ENCODE data around the gene PHETA1.

The PHETA1 gene

GRCh38 chr12:111412830-111413441 lies 44.0 kb upstream of the PHETA1 start:
- H3K27ac ChIP-seq: no peak overlapping the region
- no peak for TF ChIP-seq ZFX (IDR thresholded peaks at IDR 0.05; ENCODE audit: borderline replicate concordance)

GRCh38 chr12:111412007-111412829 lies 43.3 kb upstream of the PHETA1 start:
- H3K27ac ChIP-seq: no peak overlapping the region
- no peak for TF ChIP-seq ZFX (IDR thresholded peaks at IDR 0.05; ENCODE audit: borderline replicate concordance)
- TF ChIP-seq CTCF (IDR thresholded peaks at IDR 0.05): no peak

- no peak for TF ChIP-seq CTCF (IDR thresholded peaks at IDR 0.05)
- TF ChIP-seq ZFX (IDR thresholded peaks at IDR 0.05; ENCODE audit: borderline replicate concordance): no peak
- H3K27ac ChIP-seq: no peak overlapping the region
Measured at GRCh38 chr12:111411185-111411764, 42.4 kb upstream of the PHETA1 start.

GRCh38 chr12:111410431-111411184 lies 41.7 kb upstream of the PHETA1 start:
- TF ChIP-seq CTCF (IDR thresholded peaks at IDR 0.05): no peak
- no peak for TF ChIP-seq ZFX (IDR thresholded peaks at IDR 0.05; ENCODE audit: borderline replicate concordance)
- H3K27ac ChIP-seq: no peak overlapping the region

- no peak overlapping the region for H3K27ac ChIP-seq
- TF ChIP-seq CTCF (IDR thresholded peaks at IDR 0.05): no peak
- TF ChIP-seq ZFX (IDR thresholded peaks at IDR 0.05; ENCODE audit: borderline replicate concordance): no peak
Measured at GRCh38 chr12:111409780-111410430, 41.0 kb upstream of the PHETA1 start.

- TF ChIP-seq CTCF (IDR thresholded peaks at IDR 0.05) (no peak), ZFX (IDR thresholded peaks at IDR 0.05; ENCODE audit: borderline replicate concordance) (no peak)
- H3K27ac ChIP-seq: no peak overlapping the region
Measured at GRCh38 chr12:111409403-111409779, 40.5 kb upstream of the PHETA1 start.
